Skeletal muscle satellite cell (primary cell): ENCODE data around the gene LMX1B.

Source experiments
- H3K27me3 ChIP-seq: 2 replicates; pipeline ENCODE4 v1.7.0; 2013; ENCODE audit warnings: low read length; ENCODE audit not compliant: control insufficient read depth, insufficient read depth
- H3K36me3 ChIP-seq: 2 replicates; pipeline ENCODE4 v1.7.0; 2013; ENCODE audit warnings: mild to moderate bottlenecking, control low read depth, low read length; ENCODE audit not compliant: insufficient read depth
- H3K4me1 ChIP-seq: 2 replicates; pipeline ENCODE4 v1.7.0; 2013; ENCODE audit warnings: low read length; ENCODE audit not compliant: control insufficient read depth, insufficient read depth
- H3K4me2 ChIP-seq: 2 replicates; pipeline ENCODE4 v1.7.0; 2013; ENCODE audit warnings: mild to moderate bottlenecking, low read length
- H3K4me3 ChIP-seq: 2 replicates; pipeline ENCODE4 v1.7.0; 2013; ENCODE audit warnings: low read length
- H3K9ac ChIP-seq: 2 replicates; pipeline ENCODE4 v1.7.0; 2013; ENCODE audit warnings: mild to moderate bottlenecking, low read depth, low read length, moderate library complexity
- H3K9me3 ChIP-seq: replicated peaks from 2 replicates; pipeline ENCODE4 v1.7.0; 2013; ENCODE audit warnings: mild to moderate bottlenecking, control low read depth, low read length

Gene LMX1B

DNA sequence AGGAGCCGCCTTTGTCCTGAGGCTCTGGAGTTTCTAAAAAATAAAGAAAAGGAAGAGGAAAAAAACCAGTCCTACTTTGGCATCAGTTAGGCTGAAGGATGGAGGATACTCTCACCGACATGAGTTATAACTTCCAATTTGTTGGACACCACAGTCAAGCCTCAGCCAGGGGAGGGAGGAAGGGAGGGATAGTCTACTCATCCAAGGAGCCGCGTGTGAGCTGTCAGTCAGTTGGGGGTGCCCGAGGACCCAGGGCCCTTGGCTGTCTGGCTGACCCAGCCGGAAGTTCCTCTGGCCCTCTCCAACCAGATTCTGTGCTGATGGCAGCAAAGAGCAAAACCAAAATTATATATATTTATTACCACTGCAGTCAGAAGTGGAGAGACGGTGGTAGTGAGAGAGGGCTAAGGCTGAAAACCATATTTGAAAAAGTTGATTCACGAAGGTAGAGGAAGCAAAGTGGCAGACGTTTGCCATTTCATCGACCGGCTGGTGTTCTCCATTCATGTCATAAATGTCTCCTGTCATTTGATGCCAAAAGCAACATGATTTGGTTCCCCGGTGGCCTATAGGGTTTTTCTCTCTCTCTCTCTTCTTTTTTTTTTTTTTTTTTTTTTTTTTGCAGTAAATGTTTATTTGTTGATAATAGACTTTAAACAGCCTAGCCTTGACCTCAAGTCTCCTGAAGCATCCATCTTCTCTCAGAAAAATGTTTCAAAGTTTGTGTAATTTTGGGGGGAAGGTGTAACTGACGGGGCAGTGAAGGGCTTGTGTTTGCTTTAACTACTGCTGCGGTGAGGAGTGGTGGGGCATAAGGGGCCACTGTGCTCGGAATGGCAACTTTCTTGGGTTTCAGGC is 7.6 kb downstream of the LMX1B start:
- Histone ChIP-seq H3K36me3 (no peaks in the 10 kb centered on the region), H3K4me2 (no peak overlapping the region), H3K4me3 (no peak overlapping the region), H3K27me3 (peaks cover 93% of the 10 kb centered on the region), H3K4me1 (no peaks in the 10 kb centered on the region), H3K9ac (no peak overlapping the region), H3K9me3 (no peaks in the 10 kb centered on the region)

DNA sequence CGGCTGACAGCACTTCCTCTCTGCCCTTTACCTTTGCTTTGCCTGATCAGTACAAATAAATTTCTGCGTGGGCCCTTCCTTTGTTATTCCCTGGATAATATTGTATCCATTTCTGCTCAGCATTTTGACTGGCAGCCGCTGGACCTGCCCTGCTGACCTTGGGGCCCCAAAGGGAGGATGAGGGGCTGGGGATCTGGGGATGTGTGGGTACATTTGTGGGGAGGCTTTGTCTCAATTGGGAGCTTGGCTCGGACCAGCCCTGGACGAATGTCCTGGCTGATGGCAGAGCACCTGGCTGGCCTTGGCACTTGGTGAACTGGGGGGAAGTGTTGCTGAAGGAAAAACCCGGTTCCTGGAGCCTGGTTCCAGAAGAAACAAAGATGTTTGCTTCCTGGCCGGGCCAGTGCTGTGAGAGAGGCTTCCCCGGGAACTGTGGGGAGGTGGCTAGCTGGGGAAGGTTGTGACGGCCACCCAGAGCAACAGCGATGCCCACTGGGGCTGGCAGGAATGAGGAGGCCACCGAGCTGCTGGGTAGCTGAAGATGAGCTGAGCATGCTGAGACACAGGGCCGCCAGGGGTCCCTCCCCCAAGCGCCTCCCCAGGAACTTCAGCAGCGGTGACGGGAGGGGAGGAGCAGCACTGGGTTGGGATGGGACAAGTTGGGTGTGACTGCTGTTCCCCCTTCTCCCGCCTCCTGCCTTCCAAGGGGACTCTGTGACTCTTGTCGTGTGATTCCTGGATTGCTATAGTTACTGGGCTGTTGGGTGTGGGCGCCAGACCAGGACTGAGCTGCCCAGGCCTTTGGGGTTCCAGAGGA is 8.4 kb downstream of the LMX1B start:
- peaks cover 93% of the 10 kb centered on the region for H3K27me3 ChIP-seq
- no peak overlapping the region for H3K4me2 ChIP-seq
- H3K9ac ChIP-seq, result no peak overlapping the region
- H3K4me1 ChIP-seq, result no peaks in the 10 kb centered on the region
- no peaks in the 10 kb centered on the region for H3K36me3 ChIP-seq
- no peak overlapping the region for H3K4me3 ChIP-seq
- H3K9me3 ChIP-seq, result no peaks in the 10 kb centered on the region

DNA sequence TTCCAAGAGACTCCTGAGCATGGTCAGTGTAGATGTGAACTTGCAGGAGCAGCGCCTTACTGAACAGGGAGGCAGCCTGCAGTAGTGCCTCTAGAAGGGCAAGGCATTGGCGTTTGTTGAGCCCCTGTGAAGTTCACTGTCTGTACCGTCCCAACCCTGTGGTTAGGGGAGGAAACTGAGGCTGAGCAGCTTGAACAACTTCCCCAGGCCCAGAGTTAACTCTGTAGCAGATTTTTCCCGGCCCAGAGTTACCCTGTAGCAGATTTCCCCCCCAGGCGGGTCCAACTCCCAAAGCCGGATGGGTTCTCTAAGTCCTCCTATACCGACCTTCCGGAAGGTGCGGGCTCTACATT is 9.6 kb downstream of the LMX1B start:
- no peaks in the 10 kb centered on the region for H3K36me3 ChIP-seq
- H3K9ac ChIP-seq, result no peak overlapping the region
- no peaks in the 10 kb centered on the region for H3K4me1 ChIP-seq
- no peak overlapping the region for H3K4me2 ChIP-seq
- no peak overlapping the region for H3K4me3 ChIP-seq
- peaks cover 95% of the 10 kb centered on the region for H3K27me3 ChIP-seq
- H3K9me3 ChIP-seq, result no peaks in the 10 kb centered on the region

DNA sequence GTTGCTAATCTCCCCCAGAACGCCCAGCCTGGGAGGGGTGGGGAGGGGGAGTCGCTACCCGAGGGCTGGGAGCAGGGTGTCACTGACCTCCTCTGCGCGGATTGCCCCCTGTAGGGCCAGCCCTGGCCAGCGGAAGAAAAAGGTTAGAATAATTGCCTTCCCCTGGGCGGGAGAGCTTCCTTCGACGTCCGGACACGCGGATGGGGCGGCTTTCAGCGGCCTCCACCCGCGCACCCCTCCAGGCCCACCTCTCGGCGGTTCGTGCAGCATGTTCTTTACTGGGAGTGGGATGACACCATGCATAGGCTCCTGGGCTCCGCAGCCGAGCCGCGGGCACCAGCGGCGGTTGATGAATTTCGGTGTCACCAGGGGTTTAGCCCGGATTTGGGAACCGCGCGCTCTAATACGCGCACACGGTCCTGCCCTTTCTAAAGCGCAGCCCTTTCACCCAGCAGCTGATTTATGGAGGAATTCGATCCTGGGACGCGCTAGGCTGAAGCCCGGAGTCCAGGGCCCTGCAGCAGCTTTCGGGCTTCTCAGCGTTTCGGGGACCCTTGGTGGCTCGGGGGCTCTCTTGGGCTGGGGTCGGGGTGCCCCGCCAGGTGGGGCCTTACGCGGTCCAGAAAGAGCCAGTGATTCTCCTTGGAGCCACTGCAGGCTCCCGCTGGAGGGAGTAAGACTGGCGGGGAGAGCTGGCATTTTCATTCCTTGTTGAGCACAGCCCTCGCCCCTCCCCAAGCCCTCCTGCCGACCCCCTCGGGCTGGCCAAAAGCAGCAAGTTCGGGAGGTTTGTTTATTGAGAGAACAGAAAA is 10.1 kb downstream of the LMX1B start:
- Histone ChIP-seq H3K9me3 (no peaks in the 10 kb centered on the region), H3K27me3 (peaks cover 96% of the 10 kb centered on the region), H3K36me3 (no peaks in the 10 kb centered on the region), H3K4me3 (no peak overlapping the region), H3K4me1 (no peaks in the 10 kb centered on the region), H3K9ac (no peak overlapping the region), H3K4me2 (no peak overlapping the region)

DNA sequence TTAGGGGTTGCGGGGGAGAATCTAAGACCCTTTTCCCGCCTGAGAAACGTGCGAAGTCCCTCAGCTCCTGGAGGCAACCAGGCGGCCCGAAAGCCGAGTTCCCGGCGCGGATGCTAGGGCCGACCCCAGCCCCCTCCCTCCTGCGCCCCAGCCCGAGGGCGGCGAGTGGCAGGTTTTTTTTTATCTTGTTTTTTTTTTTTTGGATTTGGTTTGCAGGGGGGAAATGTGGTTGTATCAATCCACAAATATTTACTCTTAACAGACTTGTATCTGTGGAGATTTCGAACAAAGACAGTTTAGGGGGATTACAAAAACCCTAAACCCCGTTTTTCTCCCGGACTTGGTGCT is 10.7 kb downstream of the LMX1B start:
- Histone ChIP-seq H3K4me1 (no peaks in the 10 kb centered on the region), H3K36me3 (no peaks in the 10 kb centered on the region), H3K4me2 (no peak overlapping the region), H3K9me3 (no peaks in the 10 kb centered on the region), H3K27me3 (peaks cover 97% of the 10 kb centered on the region), H3K4me3 (no peak overlapping the region), H3K9ac (no peak overlapping the region)

DNA sequence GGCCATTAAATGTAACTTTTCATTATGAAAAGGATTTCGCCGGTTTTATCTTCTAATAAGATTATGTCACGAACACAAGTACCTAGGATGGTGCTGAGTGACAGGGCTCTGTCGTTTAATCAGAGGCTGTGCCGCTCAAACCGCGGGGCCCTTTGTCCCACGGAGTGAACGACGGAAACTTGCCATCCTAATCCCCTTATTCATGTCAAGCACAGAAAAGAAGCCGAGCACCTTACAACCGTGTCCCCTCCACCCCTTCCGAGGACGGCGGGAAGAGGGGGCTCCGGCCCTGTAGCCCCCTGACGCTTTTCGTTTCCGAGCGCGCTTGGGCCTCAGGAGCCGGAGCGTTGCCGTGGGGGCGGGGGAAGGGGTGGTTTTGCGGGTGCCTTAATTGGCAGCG is 11.2 kb downstream of the LMX1B start:
- Histone ChIP-seq H3K9me3 (no peaks in the 10 kb centered on the region), H3K4me2 (no peak overlapping the region), H3K36me3 (no peaks in the 10 kb centered on the region), H3K4me1 (no peaks in the 10 kb centered on the region), H3K9ac (no peak overlapping the region), H3K27me3 (peaks cover 96% of the 10 kb centered on the region), H3K4me3 (no peak overlapping the region)

DNA sequence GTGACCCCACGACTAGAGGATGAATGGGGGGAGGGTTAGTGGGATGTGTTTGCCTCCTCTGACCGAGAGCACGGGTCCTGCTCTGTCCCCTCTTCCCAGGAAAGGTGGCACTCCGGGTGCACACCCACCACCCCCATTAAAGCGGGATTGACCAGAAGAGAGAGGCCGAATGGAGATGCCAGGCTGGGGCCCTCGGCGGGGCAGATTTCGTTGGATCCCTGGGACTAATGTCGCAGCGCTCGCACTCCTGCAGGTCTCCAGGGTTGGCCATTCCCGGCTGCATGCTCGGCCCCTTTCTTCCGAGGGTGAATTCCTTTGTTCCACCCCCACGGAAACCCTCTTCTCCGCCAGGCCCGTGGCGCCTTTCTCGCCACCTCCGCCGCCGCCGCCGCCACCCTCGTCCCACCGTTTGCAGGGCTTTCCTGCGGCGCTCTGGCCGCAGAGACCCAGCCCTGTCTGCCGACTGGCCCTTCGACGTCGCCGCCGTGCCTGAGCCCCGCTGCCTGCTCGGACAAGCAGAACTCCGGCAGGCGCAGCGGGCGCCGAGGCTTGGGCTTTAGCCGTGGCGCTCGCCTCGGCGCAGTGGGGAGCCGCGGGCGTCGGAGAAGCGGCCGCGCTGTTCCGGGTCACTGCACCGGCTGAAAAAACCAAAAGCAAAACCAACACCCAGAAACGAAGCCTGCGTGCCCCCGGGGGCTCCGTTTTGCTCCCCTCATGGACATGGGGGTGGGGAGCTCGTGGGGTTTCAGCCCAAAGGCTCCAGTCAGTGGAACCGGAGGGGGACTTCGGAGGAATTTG is 11.8 kb downstream of the LMX1B start:
- no peak overlapping the region for H3K4me3 ChIP-seq

DNA sequence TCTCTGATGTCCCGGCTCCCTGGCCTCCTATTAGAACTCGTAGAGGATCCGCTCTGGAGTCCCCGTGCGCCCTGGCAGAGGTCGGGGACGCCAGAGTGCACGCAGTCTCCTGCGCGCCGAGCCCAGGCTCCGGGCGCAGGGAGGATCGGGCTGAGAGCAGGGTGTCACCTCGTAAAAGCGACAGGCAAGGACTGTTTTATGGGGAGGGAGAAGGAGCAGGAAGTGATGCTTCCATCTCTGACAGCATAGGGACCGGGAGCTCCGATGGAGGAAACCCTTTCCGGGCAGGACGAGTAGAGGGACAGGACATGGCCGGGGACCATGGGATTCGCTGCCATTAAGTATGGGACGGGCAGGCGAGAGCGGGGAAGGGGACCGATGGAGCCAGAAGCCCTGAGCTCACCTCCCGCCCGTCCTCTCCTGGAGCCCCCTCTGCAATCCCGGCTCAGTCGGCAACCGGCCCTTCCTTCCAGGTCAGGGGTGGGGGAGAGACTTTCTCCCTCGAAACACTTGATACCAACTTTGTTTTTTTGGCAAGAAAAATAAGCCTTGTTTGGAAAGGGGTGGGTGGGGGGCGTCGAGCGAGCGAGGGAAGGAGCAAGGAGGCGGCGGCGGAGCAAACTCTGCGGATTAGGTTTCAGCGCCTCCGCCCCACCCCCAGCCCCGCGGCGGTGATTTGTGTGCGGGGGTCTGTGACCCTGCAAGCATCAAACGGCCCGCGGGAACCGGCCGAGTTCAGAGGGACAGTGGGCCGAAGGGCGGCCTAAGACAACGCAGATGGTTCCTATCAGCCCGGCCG is 12.6 kb downstream of the LMX1B start:
- H3K27me3 ChIP-seq, result peaks cover 91% of the 10 kb centered on the region
- no peaks in the 10 kb centered on the region for H3K4me1 ChIP-seq
- H3K36me3 ChIP-seq, result no peaks in the 10 kb centered on the region
- H3K9ac ChIP-seq, result no peak overlapping the region
- H3K9me3 ChIP-seq, result no peaks in the 10 kb centered on the region
- H3K4me3 ChIP-seq, result no peak overlapping the region
- H3K4me2 ChIP-seq, result peak overlapping the region; percentile 54

More for the DNA sequence above, 11.8 kb downstream of the LMX1B start:
- Histone ChIP-seq H3K4me1 (no peaks in the 10 kb centered on the region), H3K9ac (no peak overlapping the region), H3K27me3 (peaks cover 96% of the 10 kb centered on the region), H3K9me3 (no peaks in the 10 kb centered on the region), H3K4me2 (peak overlapping the region; percentile 54), H3K36me3 (no peaks in the 10 kb centered on the region)

DNA sequence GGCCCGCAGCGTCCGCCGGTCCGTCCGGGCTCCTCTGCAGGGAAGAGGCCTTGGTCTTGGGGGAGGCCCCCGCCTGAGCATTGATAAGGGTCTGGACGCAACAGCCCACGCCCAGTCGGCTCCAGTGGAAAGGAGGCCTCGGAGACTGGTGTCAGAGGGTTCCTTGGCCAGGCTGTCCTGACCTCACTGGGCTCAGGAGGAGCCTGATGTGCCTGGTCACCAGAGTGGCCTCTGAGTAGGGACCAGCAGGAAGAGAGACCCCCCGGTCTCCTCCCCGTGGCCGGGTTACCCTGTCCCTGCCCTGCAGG is 13.2 kb downstream of the LMX1B start:
- no peak overlapping the region for H3K9ac ChIP-seq
- no peak overlapping the region for H3K4me3 ChIP-seq
- H3K27me3 ChIP-seq, result peaks cover 89% of the 10 kb centered on the region
- H3K36me3 ChIP-seq, result no peaks in the 10 kb centered on the region
- no peaks in the 10 kb centered on the region for H3K4me1 ChIP-seq
- no peaks in the 10 kb centered on the region for H3K9me3 ChIP-seq
- H3K4me2 ChIP-seq, result no peak overlapping the region

DNA sequence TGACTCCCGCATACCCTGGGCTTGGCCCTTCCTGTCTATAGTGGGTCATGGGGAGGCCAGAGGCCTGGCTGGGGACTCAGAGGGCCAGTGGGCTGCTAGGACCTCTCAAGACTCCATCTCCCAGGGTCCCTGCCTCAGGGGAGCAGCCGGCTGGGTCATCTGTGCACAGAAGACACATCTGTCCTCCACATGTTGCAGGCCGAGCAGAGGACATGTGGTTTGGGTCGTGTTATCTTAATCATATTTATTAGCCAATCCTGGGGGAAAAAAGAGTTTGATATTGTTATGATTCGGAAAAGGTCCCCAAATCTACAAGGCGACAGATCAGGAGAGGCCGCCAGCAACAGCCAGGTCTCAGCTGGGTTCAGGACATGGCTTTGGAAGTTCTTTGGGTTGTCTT is 14.4 kb downstream of the LMX1B start:
- H3K4me2 ChIP-seq, result no peak overlapping the region
- H3K27me3 ChIP-seq, result peaks cover 89% of the 10 kb centered on the region
- no peaks in the 10 kb centered on the region for H3K36me3 ChIP-seq
- no peak overlapping the region for H3K4me3 ChIP-seq
- H3K9me3 ChIP-seq, result no peaks in the 10 kb centered on the region
- H3K9ac ChIP-seq, result no peak overlapping the region
- no peaks in the 10 kb centered on the region for H3K4me1 ChIP-seq
